HepG2 (cell line): ENCODE results near the gene SPTBN5. TPM values are rescaled to one million over a fixed set of nuclear protein-coding genes. Genes with fewer than 3 reads are reported as not detected.

Experiments used
- MED1 ChIP-seq: sonication (generic); formaldehyde crosslinking; IDR thresholded peaks from 2 replicates; pipeline ENCODE4 v1.4.0; 2020; ENCODE audit warnings: missing genetic modification reagents
- MTERF4 ChIP-seq: sonication (generic); formaldehyde crosslinking; IDR thresholded peaks from 2 replicates; pipeline ENCODE4 v1.8.0; 2023; ENCODE audit warnings: mild to moderate bottlenecking, missing genetic modification reagents
- PAWR ChIP-seq: sonication (generic); formaldehyde crosslinking; IDR thresholded peaks from 2 replicates; pipeline ENCODE4 v1.4.0; 2020; ENCODE audit warnings: missing genetic modification reagents, mild to moderate bottlenecking, borderline replicate concordance
- SP5 ChIP-seq: IDR thresholded peaks from 2 replicates; pipeline ENCODE4 v1.6.1; 2016; ENCODE audit warnings: low read depth, borderline replicate concordance
- TAF15 ChIP-seq: fragments of 200-400 bp; formaldehyde crosslinking; IDR thresholded peaks from one replicate; pipeline ENCODE4 v1.6.1; 2018; ENCODE audit warnings: mild to moderate bottlenecking, low read depth, low read length; ENCODE audit not compliant: poor library complexity, severe bottlenecking
- ZBTB1 ChIP-seq: sonication (generic); formaldehyde crosslinking; IDR thresholded peaks from 2 replicates; pipeline ENCODE4 v1.4.0; 2020; ENCODE audit warnings: missing genetic modification reagents, borderline replicate concordance
- ZNF770 ChIP-seq: sonication (generic); formaldehyde crosslinking; IDR thresholded peaks from 2 replicates; pipeline ENCODE4 v1.5.0; 2020; ENCODE audit warnings: mild to moderate bottlenecking, missing genetic modification reagents
- polyA plus RNA-seq, 8 experiments: library from polyadenylated mRNA; depleted of rRNA in 3 of 8; stranded (reverse) in 7 of 8; unstranded in 1 of 8; fragments of >200 nt; fragmentation: Illumina TruSeq in 4 of 8; extraction: Trizol in 4 of 8; gene quantifications; 2 replicates each; pipeline versions ENCODE4 v1.2.1 to v1.2.3, GENCODE V29; 2011 to 2016; ENCODE audit warnings: low read depth in 4 of 8, missing spikeins in 1 of 8, mixed read lengths in 1 of 8; ENCODE audit not compliant: insufficient read depth in 1 of 8
- total RNA-seq, 5 experiments: library from RNA; depleted of rRNA; stranded (reverse); fragments of >200 nt; fragmentation: Illumina TruSeq; extraction: Trizol; gene quantifications; 2 replicates each; pipeline ENCODE4 v1.2.3, GENCODE V29; 2016; ENCODE audit warnings: low read depth in 1 of 5
- TF ChIP-seq, protein P1 (sequence below): sonication (generic); formaldehyde crosslinking; IDR thresholded peaks from 2 replicates; pipeline ENCODE4 v1.9.0; 2021; ENCODE audit warnings: mild to moderate bottlenecking, missing genetic modification reagents

Gene SPTBN5
- total and polyA plus RNA-seq, 2 of the 13 experiments (the other 11 are each of a cell fraction or from before 2014, with no cell fraction given) = 0.01 to 0.07 TPM

- TF ChIP-seq ZNF770 (no peak), MED1 (no peak), MTERF4 (CRISPR knock-in tag) (no peak), TAF15 (no peak), PAWR (CRISPR knock-in tag) (no peak), ZBTB1 (CRISPR knock-in tag) (no peak), SP5 (no peak)
- TF ChIP-seq, protein P1, sequence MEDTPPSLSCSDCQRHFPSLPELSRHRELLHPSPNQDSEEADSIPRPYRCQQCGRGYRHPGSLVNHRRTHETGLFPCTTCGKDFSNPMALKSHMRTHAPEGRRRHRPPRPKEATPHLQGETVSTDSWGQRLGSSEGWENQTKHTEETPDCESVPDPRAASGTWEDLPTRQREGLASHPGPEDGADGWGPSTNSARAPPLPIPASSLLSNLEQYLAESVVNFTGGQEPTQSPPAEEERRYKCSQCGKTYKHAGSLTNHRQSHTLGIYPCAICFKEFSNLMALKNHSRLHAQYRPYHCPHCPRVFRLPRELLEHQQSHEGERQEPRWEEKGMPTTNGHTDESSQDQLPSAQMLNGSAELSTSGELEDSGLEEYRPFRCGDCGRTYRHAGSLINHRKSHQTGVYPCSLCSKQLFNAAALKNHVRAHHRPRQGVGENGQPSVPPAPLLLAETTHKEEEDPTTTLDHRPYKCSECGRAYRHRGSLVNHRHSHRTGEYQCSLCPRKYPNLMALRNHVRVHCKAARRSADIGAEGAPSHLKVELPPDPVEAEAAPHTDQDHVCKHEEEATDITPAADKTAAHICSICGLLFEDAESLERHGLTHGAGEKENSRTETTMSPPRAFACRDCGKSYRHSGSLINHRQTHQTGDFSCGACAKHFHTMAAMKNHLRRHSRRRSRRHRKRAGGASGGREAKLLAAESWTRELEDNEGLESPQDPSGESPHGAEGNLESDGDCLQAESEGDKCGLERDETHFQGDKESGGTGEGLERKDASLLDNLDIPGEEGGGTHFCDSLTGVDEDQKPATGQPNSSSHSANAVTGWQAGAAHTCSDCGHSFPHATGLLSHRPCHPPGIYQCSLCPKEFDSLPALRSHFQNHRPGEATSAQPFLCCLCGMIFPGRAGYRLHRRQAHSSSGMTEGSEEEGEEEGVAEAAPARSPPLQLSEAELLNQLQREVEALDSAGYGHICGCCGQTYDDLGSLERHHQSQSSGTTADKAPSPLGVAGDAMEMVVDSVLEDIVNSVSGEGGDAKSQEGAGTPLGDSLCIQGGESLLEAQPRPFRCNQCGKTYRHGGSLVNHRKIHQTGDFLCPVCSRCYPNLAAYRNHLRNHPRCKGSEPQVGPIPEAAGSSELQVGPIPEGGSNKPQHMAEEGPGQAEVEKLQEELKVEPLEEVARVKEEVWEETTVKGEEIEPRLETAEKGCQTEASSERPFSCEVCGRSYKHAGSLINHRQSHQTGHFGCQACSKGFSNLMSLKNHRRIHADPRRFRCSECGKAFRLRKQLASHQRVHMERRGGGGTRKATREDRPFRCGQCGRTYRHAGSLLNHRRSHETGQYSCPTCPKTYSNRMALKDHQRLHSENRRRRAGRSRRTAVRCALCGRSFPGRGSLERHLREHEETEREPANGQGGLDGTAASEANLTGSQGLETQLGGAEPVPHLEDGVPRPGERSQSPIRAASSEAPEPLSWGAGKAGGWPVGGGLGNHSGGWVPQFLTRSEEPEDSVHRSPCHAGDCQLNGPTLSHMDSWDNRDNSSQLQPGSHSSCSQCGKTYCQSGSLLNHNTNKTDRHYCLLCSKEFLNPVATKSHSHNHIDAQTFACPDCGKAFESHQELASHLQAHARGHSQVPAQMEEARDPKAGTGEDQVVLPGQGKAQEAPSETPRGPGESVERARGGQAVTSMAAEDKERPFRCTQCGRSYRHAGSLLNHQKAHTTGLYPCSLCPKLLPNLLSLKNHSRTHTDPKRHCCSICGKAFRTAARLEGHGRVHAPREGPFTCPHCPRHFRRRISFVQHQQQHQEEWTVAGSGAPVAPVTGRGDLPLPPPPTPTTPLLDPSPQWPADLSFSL (CRISPR knock-in tag) = no peak
Observed at GRCh38 chr15:41934843-41935242, 41.0 kb upstream of the SPTBN5 start (continued).
